Measurements from ENCODE around the gene NOPCHAP1. TPM values are rescaled to one million over a fixed set of nuclear protein-coding genes. Genes with fewer than 3 reads are reported as not detected.

NOPCHAP1 gene
- total and polyA plus RNA-seq, 2 of the 4 experiments (the other 2 are of a cell fraction): 5.6 to 9.3 TPM

DNA sequence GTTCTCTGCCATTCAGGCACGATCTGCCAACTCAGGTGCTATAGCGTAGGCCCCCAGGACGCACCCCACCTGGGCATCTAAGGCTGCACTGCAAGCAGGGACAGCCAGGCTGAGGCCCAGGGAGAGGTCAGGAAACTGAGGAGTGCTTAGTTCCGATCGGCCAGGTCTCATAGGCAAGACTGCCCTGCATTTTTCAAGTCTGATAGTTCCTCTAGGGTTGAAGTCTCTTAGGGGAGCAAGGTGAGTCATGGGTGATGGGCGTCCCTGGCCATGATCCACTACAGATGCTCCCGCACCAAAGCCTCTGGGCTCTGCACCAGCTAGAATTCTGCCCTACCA is 13.2 kb downstream of the NOPCHAP1 start:
- Histone ChIP-seq H2AK5ac (ENCODE audit: low read depth, low read length) (no peak overlapping the region), H3K9me1 (ENCODE audit: insufficient read depth, low read length) (peaks cover 6% of the 10 kb centered on the region; the same call in 1 of the 2 replicates), H3K4ac (ENCODE audit: low read depth, low read length) (no peak overlapping the region), H2AK9ac (replicated peaks; ENCODE audit: low read depth, low read length, poor library complexity) (no peak overlapping the region), H4K91ac (ENCODE audit: insufficient read depth, low read depth, low read length) (no peak overlapping the region), H3K14ac (replicated peaks; ENCODE audit: low read depth, low read length) (no peak overlapping the region), H2BK15ac (ENCODE audit: low read depth, low read length) (no peak overlapping the region), H3K79me1 (ENCODE audit: low read depth in 1 of 2, low read length in 2 of 2) (peaks cover 0 to 4% of the 10 kb centered on the region in 2 experiments; a peak in 1 of 4 replicates), H3K36me3 (ENCODE audit: control insufficient read depth, insufficient read depth, low read length) (peaks cover 23% of the 10 kb centered on the region), H2BK120ac (ENCODE audit: low read depth, low read length) (no peak overlapping the region), H4K5ac (ENCODE audit: low read depth, low read length) (no peak overlapping the region), H3K23ac (ENCODE audit: low read depth, low read length) (no peak overlapping the region), H3K4me3 (ENCODE audit: insufficient read depth, low read depth, low read length) (no peak overlapping the region), H2BK20ac (ENCODE audit: low read depth, low read length) (no peak overlapping the region), H2AFZ (replicated peaks; ENCODE audit: low read length, poor library complexity) (no peak overlapping the region), H3K9ac (ENCODE audit: low read depth, low read length) (no peak overlapping the region), H3K18ac (ENCODE audit: low read depth, low read length) (no peak overlapping the region), H3K27me3 (ENCODE audit: control insufficient read depth, insufficient read depth, low read length) (no peaks in the 10 kb centered on the region), H4K20me1 (ENCODE audit: insufficient read depth, low read length) (no peaks in the 10 kb centered on the region), H3K56ac (ENCODE audit: extremely low read depth, insufficient read depth, low read length) (no peak overlapping the region), H4K8ac (ENCODE audit: low read depth in 2 of 2, low read length in 2 of 2) (no peak overlapping the region), H3K27ac (ENCODE audit: insufficient read depth, low read length) (no peak overlapping the region), H3K4me2 (ENCODE audit: low read depth, low read length) (no peak overlapping the region), H3K9me3 (ENCODE audit: control insufficient read depth, insufficient read depth, low read length) (no peaks in the 10 kb centered on the region), H3K4me1 (ENCODE audit: control insufficient read depth, insufficient read depth, low read length) (no peaks in the 10 kb centered on the region), H2BK5ac (ENCODE audit: low read depth, low read length, poor library complexity, severe bottlenecking) (no peak overlapping the region)
- ChIA-PET CTCF (no interaction called here), POLR2A (ENCODE audit: unreplicated experiment) (no interaction called here)
- no peak for TF ChIP-seq POLR2A (IDR thresholded peaks at IDR 0.05; ENCODE audit: low read depth, low read length)
- in situ Hi-C loops (cut with MboI; ENCODE audit: low sequenced_read_pairs) (no loop called here), dilution Hi-C loops (cut with HindIII; ENCODE audit: low sequenced_read_pairs, unreplicated experiment) (no loop called here), intact Hi-C loops (cut with micrococcal nuclease) (no loop called here)
- no peak for DNase-seq
- no TSS peak for BruUV-seq (replicated peaks)
- no peak for ATAC-seq (ENCODE audit: low read depth)
- 80% methylated on average over 1 of the region's 7 CpGs; no CpG with 5 or more reads in 1 of the 2 experiments for WGBS, 2 experiments (ENCODE audit: extremely low coverage in 2 of 2, insufficient read length in 1 of 2)

Data from IMR-90 (cell line).